GM15510 (cell line): ENCODE data around the gene NRXN3.

Experiments used
- POLR2A ChIP-seq: IDR thresholded peaks from 3 replicates; pipeline ENCODE4 v1.6.1; 2011; ENCODE audit warnings: borderline replicate concordance; ENCODE audit not compliant: insufficient read length; ENCODE audit errors: extremely low read depth

The NRXN3 gene

DNA sequence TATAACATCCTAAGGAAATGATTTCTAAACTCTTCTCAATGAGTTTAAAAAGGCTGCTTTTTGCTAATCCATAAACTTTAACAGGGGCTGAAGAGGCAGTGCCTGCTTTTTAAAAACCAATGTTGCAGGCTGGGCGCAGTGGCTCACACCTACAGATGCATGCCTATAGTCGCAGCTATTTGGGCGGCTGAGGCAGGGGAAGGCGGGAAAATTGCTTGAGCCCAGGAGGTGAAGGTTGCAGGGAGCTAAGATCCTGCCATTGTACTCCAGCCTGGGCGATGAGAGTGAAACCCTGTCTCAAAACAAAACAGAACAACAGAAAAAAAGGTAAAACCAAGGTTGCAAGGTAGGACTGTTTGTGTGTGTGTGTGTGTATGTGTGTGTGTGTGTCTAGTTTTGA is 1509.9 kb downstream of the NRXN3 start:
- no peak for TF ChIP-seq POLR2A

DNA sequence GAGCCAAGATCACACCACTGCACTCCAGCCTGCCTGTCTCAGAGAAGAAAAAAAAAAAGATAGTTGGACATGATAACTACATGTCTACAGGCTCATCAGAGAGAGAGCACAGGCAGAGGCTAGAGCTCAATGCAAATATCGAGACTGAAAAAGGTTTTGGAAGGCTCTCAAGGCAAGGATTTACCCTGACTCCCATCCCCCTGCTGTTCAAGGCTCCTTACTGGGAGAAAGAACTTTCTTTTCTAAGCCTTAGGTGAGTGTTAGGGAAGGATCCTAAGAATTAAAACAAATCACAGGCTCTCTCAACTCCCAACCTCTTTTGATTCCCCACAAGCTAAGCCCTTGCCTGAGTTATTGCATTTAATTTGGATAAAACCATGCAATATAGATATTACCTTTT is 1516.0 kb downstream of the NRXN3 start:
- TF ChIP-seq POLR2A, result no peak

DNA sequence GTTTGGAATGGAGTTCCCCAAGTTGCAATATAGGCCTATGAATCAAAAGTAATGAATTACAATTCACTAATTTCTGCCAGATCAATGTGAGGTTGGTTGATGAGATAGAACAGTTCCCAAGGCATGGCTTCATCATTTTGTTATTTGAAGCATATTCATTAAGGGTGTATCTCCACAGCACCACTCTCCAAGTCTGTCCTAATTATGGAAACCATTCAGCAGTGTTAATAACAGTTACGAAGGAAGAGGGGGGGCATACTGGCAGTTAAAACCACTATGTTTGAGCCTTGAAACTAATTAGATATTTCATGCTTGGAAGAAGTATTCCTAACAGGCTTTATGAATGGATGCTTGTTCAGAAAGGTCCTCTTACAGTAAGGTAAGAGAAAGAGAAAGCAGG is 1520.8 kb downstream of the NRXN3 start:
- no peak for TF ChIP-seq POLR2A

DNA sequence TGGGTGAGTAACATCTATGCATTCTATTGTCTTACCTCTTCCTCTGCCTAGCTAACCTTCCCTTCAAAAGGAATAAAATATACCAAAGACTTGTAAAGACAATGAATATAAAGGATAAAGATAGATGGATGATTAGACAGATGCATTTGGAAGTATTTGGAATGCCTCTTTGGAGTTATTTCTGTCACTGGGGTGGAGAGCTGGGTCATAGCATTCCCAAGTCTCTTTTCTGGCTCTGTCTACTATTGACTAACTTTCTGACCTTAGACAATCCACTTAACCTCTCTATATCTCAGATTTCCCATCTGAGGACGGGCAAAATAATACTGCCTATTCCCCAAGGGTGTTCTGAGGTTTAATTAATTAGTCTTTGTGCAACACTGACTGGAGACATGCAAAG is 1523.8 kb downstream of the NRXN3 start:
- TF ChIP-seq POLR2A, result no peak

DNA sequence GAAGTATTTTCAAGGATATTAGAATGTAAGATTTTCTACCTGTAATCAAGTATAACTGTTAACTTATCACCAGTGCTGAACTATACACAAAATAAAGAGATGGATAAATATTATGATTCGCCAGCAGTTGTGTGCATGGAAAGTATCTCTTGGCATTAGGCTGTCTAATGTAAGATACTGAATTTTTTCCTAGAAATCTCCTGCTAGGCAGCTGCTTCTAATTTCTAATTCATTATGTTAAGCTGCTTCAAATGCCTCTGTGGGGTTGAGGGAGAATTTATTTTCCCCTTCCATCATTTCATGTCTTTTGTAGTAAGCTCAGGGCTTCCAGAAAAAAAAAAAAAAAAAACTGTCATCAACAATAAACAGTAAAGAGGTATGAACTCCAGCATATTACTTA is 1525.1 kb downstream of the NRXN3 start:
- TF ChIP-seq POLR2A, result no peak

DNA sequence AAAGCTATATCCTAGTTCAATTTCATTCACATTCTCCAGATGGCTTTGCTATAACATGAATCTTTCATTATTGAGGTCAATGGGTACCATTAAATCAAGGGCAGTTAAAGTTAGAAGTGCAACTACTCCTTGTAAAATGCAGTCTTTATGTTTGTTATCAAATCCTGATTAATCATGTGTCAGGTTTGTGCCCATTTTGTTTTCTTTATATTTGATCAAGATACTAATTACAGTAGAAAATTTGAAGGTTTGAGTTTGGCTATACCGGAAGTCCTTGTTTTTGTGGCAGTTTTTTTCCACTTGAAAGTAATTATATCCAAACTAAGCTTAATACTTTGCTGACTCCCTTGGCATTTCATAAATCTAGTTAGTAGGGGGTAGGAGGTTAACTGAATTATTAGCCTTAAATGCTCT is 1528.1 kb downstream of the NRXN3 start:
- no peak for TF ChIP-seq POLR2A

DNA sequence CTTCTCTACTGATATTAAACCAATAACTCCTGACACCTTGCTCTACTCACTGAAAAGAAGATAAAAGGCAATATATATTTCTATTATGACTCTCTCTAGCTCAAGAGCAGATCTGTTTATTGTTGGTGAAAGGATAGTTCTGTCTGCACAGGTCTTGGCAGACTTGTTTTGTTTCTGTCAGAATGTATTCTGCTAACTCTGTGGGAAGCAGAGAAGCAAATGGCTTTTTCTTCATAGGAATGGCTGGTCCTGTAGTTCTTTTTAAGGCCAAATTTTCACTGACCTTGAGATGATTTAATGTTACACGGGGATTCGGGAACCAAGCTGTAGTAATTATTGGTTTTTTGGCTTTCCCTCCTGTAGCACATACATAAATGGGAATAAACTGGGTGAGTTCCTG is 1529.0 kb downstream of the NRXN3 start:
- TF ChIP-seq POLR2A, result no peak

DNA sequence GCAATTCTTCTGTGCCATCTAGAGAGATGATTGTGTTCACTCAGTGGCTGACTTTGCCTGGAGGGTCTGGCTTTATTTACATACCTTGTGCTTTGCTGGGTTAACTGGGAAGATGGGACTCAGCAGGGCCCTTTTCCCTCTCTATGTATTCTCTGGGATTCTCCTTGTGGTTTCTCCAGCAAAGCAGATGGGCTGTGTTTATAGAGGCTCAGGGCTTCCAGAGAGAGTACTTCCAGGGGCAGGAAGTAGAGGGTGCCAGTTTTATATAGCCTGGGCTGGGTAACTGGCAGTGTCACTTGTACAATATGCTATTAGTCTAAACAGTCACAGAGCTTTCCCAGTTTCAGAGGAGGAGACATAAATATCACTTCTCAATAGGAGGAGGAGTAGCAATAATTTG is 1531.2 kb downstream of the NRXN3 start:
- no peak for TF ChIP-seq POLR2A

DNA sequence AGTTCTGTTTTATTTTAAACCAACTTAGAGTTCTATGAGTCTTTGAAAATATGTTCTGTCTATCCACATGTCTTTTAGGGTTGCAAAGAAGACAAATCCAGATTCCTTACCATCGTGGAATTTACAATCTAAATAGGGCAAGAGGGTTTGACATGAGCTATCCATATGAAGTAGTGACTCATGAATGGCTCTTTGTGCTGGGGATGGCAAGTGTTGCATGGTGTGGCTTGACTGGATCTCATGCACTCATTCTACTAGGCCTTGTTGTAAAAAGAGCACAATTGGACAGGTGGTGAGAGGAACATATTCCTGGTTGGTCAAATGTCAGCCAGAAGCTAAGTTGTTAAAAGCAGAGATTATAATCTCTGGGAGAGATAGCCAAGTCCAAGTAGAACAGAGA is 1532.0 kb downstream of the NRXN3 start:
- TF ChIP-seq POLR2A, result no peak

DNA sequence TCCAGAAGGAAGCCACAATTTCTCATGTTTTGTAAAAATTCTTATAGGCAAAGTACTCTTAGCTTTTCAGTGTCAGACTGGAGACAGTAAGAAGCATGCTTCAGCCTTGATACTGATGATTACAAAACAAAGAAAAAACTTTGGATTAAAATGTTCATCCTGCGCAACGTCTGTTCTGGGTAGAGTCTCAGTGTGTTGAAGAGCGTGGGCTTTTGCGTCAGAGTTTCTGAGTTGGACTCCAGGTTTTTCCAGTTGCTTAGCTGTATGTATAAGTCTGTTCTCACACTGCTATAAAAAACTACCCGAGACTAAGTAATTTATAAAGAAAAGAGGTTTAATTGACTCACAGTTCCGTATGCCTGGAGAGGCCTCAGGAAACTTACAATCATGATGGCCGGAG is 1533.0 kb downstream of the NRXN3 start:
- TF ChIP-seq POLR2A, result no peak

DNA sequence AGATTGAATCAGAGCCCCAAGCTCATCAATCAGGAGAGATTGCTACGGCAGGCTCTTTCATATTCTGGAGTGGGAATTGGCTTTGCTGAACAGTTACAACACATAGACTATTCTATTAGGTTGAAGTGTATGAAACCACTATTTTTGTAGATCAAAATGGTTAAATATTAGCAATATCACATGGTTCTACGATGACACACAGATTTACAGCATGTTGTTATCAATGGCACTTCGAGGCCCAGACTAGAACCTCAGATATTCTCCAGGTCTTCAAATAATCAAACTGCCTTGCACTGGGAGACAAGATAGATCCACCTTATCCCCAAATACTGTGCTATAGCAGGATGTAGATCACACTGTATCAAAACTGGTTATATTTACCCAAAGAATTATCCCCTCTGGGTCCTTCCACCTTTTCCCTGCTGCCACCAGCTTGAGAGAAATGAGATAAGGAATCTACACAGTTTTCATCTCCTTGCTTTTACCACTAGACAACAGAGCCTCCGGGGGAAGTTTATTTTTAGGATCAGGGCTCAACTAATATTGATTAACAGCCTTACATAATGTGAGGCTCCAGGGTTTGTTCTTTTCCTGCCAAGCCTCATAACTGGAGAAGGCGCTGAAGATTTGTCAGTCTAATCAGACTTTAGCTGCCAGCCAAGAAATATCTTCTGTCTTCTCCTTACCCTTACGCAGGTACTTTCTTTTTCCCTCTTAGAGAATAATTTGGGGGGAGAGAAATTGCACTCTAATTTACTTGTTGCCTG is 1534.1 kb downstream of the NRXN3 start:
- TF ChIP-seq POLR2A, result no peak

DNA sequence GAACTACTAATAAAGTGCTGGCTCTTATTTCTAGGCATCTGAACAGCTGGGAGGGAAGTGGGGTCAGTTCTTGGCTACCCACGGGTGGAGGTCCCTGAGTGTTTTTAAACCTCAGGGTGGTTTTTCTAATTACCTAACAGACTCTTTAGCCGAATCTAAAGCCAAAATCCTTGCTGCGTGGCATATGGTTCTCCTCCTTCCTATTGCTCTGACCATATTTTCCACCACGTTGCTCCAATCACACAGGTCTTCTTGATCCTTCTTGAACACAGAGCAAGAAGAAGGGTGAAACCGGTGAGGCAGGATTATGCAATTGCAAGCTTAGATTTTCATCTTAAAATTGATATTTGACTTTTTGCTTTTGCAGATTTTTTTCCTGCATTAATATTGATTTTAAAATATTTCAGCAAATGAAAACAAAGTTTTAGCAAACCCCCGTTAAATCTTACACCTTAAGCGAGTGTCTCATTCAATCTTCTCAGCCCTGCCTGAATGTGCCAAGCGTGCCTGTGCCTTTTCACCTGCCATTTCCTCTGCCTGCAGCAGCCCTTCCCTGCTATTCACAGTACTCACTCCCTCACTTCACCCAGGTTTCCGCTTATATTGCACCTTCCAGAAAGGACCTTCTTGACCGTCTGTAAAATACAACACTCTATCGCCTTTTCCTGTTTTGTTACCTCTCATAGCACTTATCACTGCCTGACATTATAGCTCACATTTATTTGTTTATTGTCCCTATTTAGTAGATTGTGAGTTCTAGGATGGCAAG is 1535.1 kb downstream of the NRXN3 start:
- no peak for TF ChIP-seq POLR2A

DNA sequence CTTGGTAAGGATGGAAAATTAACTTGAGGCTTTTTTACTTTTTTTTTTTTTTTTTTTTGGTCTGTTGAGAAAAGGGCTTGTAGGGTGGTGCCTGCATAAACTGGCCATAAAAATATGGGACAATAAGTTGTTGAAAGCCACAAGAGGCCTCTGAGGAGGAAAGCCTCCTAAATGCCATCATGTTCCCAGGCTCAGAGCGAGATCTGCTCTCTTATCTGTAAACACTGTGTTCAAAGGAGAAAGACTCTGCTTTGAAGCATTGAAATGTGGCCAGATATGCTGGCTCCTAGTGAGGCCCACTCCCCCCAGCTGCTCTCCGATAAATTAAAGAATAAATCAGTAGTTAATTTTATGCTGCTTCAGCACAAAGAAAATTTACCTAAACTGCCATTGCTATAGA is 1536.2 kb downstream of the NRXN3 start:
- TF ChIP-seq POLR2A, result no peak

DNA sequence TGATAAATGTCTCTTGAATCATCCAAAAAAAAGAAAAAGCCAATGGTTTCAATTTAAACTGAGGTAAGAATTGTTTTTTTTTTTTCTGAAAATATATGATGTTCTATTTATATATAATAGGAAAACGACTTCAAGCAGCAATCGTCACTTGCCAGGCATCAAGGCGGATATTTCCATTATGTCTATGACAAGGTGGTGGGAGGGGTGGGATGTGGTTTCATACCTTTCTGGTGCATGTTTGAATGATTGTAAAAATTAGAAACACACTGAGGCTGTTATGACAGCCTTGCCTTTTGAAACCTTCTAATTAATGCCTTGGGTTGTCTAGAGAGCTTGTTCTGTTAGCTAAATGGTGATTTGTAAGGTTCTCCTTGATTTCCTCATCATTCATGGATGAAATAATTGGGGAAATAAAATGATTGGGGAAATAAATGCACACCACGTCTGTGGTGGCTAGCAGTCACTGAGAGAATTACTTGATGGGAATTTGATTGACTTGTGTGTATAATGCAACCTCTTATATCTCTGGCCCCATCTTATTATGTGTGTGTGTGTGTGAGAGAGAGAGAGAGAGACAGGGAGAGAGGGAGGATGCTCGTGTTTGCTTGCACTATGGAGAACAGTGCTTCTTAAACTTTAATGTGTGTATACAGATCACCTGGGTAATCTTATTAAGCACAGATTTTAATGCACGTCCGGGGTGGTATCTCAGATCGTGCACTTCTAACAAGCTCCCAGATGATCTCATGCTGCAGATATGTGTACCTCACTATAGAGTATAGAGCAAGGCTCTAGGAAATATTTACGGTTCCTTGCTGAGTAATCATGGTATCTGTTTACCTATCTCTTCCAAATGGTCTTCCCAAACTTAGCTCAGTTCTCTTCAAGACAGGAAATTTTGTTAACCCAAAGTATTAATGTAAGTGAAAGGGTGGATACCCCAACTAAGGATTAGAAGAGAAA is 1538.5 kb downstream of the NRXN3 start:
- TF ChIP-seq POLR2A, result no peak

DNA sequence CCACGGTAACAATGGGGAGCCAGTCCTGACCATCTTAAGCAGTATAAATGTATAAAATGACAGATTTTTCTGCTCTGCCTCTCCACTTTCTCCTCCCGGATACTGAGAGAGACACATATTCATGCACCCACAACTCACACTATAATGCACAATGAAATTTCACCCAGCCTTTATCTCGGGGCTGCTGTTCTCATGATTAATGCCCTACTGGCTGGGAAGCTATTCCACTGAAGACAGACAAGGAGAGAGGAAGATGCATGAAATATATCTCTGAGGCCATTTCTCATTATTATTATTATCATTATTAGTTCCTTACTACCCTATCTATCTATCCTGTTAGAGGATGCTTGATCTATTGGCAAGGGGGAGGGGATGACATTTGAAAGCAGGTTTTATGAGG is 1539.4 kb downstream of the NRXN3 start:
- TF ChIP-seq POLR2A, result no peak
